IMR-90 (cell line): Measurements from ENCODE around the gene DSTYK. TPM values are rescaled to one million over a fixed set of nuclear protein-coding genes. Genes with fewer than 3 reads are reported as not detected.

ENCODE experiments used
- ATAC-seq: fragments of 200-7000 bp; cut with Tn5 transposase; 2 replicates; pipeline ENCODE4 v1.9.1; 2020; ENCODE audit warnings: low read depth, mild to moderate bottlenecking, moderate library complexity
- BruUV-seq: library from RNA; stranded (reverse); fragments of 400-500 nt; replicated peaks from 2 replicates; lab custom pipeline; 2021; lab: Mats Ljungman, UMichigan
- CTCF ChIA-PET: fragments of 300-600 bp; formaldehyde crosslinking; extraction: SDS; loops from one replicate; lab custom pipeline; 2021; ENCODE audit warnings: antibody characterized with exemption; lab: Yijun Ruan, JAX
- POLR2A ChIA-PET: fragments of 300-600 bp; sonication (Branson Sonifier 250); formaldehyde crosslinking; loops from one replicate; lab custom pipeline; 2022; ENCODE audit warnings: antibody characterized with exemption; ENCODE audit not compliant: unreplicated experiment; lab: Charles Lee
- DNase-seq: peaks from one replicate; pipeline ENCODE4 v3.0.0; 2013
- H2AFZ ChIP-seq: replicated peaks from 2 replicates; pipeline ENCODE3; 2013; ENCODE audit warnings: low read length, mild to moderate bottlenecking; ENCODE audit not compliant: poor library complexity
- H2AK5ac ChIP-seq: 2 replicates; pipeline ENCODE4 v1.6.1; 2013; ENCODE audit warnings: low read depth, low read length, inconsistent platforms
- H2AK9ac ChIP-seq: replicated peaks from 2 replicates; pipeline ENCODE3; 2013; ENCODE audit warnings: mild to moderate bottlenecking, low read depth, low read length, moderate library complexity; ENCODE audit not compliant: poor library complexity
- H2BK120ac ChIP-seq: 2 replicates; pipeline ENCODE4 v1.6.1; 2013; ENCODE audit warnings: low read depth, low read length, inconsistent platforms
- H2BK15ac ChIP-seq: 3 replicates; pipeline ENCODE4 v1.6.1; 2013; ENCODE audit warnings: low read depth, low read length, inconsistent platforms
- H2BK20ac ChIP-seq: 2 replicates; pipeline ENCODE4 v1.6.1; 2013; ENCODE audit warnings: low read depth, mild to moderate bottlenecking, inconsistent platforms, low read length, moderate library complexity
- H2BK5ac ChIP-seq: 2 replicates; pipeline ENCODE4 v1.6.1; 2013; ENCODE audit warnings: mild to moderate bottlenecking, low read depth, low read length, inconsistent platforms; ENCODE audit not compliant: poor library complexity, severe bottlenecking
- H3K14ac ChIP-seq: replicated peaks from 2 replicates; pipeline ENCODE4 v1.6.1; 2013; ENCODE audit warnings: low read depth, low read length, inconsistent platforms
- H3K18ac ChIP-seq: 2 replicates; pipeline ENCODE4 v1.6.1; 2013; ENCODE audit warnings: low read depth, low read length, control low read depth
- H3K23ac ChIP-seq: 2 replicates; pipeline ENCODE4 v1.6.1; 2013; ENCODE audit warnings: low read depth, low read length, inconsistent platforms
- H3K27ac ChIP-seq: 2 replicates; pipeline ENCODE4 v1.5.1; 2013; ENCODE audit warnings: mild to moderate bottlenecking, control low read depth, low read length; ENCODE audit not compliant: insufficient read depth
- H3K27me3 ChIP-seq: 2 replicates; pipeline ENCODE4 v1.6.1; 2013; ENCODE audit warnings: low read length; ENCODE audit not compliant: control insufficient read depth, insufficient read depth
- H3K36me3 ChIP-seq: 2 replicates; pipeline ENCODE4 v1.6.1; 2013; ENCODE audit warnings: low read length, mixed read lengths; ENCODE audit not compliant: control insufficient read depth, insufficient read depth
- H3K4ac ChIP-seq: 2 replicates; pipeline ENCODE4 v1.6.1; 2013; ENCODE audit warnings: low read depth, low read length, inconsistent platforms
- H3K4me1 ChIP-seq: 2 replicates; pipeline ENCODE4 v1.6.1; 2013; ENCODE audit warnings: low read length, mixed read lengths; ENCODE audit not compliant: control insufficient read depth, insufficient read depth
- H3K4me2 ChIP-seq: 2 replicates; pipeline ENCODE4 v1.6.1; 2013; ENCODE audit warnings: low read depth, mild to moderate bottlenecking, control low read depth, low read length, moderate library complexity
- H3K4me3 ChIP-seq: 2 replicates; pipeline ENCODE4 v1.5.1; 2013; ENCODE audit warnings: low read depth, mild to moderate bottlenecking, control low read depth, low read length, moderate library complexity; ENCODE audit not compliant: insufficient read depth
- H3K56ac ChIP-seq: 2 replicates; pipeline ENCODE4 v1.6.1; 2013; ENCODE audit warnings: low read length, inconsistent platforms; ENCODE audit not compliant: insufficient read depth; ENCODE audit errors: extremely low read depth
- H3K79me1 ChIP-seq, 2 experiments: 2 replicates each; pipeline ENCODE4 v1.6.1; 2013; ENCODE audit warnings: low read length in 2 of 2, inconsistent platforms in 1 of 2, low read depth in 1 of 2
- H3K9ac ChIP-seq: 2 replicates; pipeline ENCODE4 v1.6.1; 2013; ENCODE audit warnings: low read depth, low read length, control low read depth
- H3K9me1 ChIP-seq: 2 replicates; pipeline ENCODE4 v1.6.1; 2013; ENCODE audit warnings: low read length, inconsistent platforms; ENCODE audit not compliant: insufficient read depth
- H3K9me3 ChIP-seq: 2 replicates; pipeline ENCODE4 v1.6.1; 2013; ENCODE audit warnings: low read length; ENCODE audit not compliant: control insufficient read depth, insufficient read depth
- H4K20me1 ChIP-seq: 2 replicates; pipeline ENCODE4 v1.6.1; 2013; ENCODE audit warnings: low read length, inconsistent platforms; ENCODE audit not compliant: insufficient read depth
- H4K5ac ChIP-seq: 2 replicates; pipeline ENCODE4 v1.6.1; 2013; ENCODE audit warnings: mild to moderate bottlenecking, low read depth, low read length, control low read depth
- H4K8ac ChIP-seq, 2 experiments: 2 replicates each; pipeline ENCODE4 v1.6.1; 2013; ENCODE audit warnings: low read depth in 2 of 2, low read length in 2 of 2, control low read depth in 1 of 2, inconsistent platforms in 1 of 2
- H4K91ac ChIP-seq: 2 replicates; pipeline ENCODE4 v1.6.1; 2013; ENCODE audit warnings: low read depth, low read length, inconsistent platforms; ENCODE audit not compliant: insufficient read depth
- BHLHE40 ChIP-seq: fragments of 150-350 bp; IDR thresholded peaks from 2 replicates; pipeline ENCODE4 v1.6.1; 2016; ENCODE audit warnings: mild to moderate bottlenecking, low read depth, low read length
- CEBPB ChIP-seq: IDR thresholded peaks from 2 replicates; pipeline ENCODE4 v1.6.1; 2012; ENCODE audit warnings: low read depth, low read length, improper control_type of control experiment
- CHD1 ChIP-seq: IDR thresholded peaks from 2 replicates; pipeline ENCODE4 v1.6.1; 2012; ENCODE audit warnings: low read depth, low read length, improper control_type of control experiment
- ELK1 ChIP-seq: fragments of 150-350 bp; IDR thresholded peaks from 2 replicates; pipeline ENCODE4 v1.6.1; 2016; ENCODE audit warnings: low read depth, mild to moderate bottlenecking, low read length, moderate library complexity, borderline replicate concordance
- FOS ChIP-seq: fragments of 150-350 bp; IDR thresholded peaks from 2 replicates; pipeline ENCODE4 v1.6.1; 2016; ENCODE audit warnings: low read depth, low read length
- MAFK ChIP-seq: IDR thresholded peaks from 2 replicates; pipeline ENCODE4 v1.6.1; 2012; ENCODE audit warnings: low read depth, low read length, improper control_type of control experiment
- MAZ ChIP-seq: IDR thresholded peaks from 2 replicates; pipeline ENCODE4 v1.6.1; 2012; ENCODE audit warnings: low read depth, mild to moderate bottlenecking, low read length, improper control_type of control experiment, moderate library complexity, borderline replicate concordance
- MXI1 ChIP-seq: IDR thresholded peaks from 2 replicates; pipeline ENCODE4 v1.6.1; 2012; ENCODE audit warnings: low read depth, mild to moderate bottlenecking, low read length, moderate library complexity, borderline replicate concordance
- NFE2L2 ChIP-seq: fragments of 150-350 bp; IDR thresholded peaks from 2 replicates; pipeline ENCODE4 v1.6.1; 2016; ENCODE audit warnings: low read depth, mild to moderate bottlenecking, low read length
- POLR2A ChIP-seq: IDR thresholded peaks from 2 replicates; pipeline ENCODE4 v1.6.1; 2012; ENCODE audit warnings: mild to moderate bottlenecking, low read depth, low read length
- RAD21 ChIP-seq: IDR thresholded peaks from 2 replicates; pipeline ENCODE4 v1.6.1; 2012; ENCODE audit warnings: low read length, improper control_type of control experiment
- RCOR1 ChIP-seq: IDR thresholded peaks from 2 replicates; pipeline ENCODE4 v1.6.1; 2012; ENCODE audit warnings: mild to moderate bottlenecking, low read length, improper control_type of control experiment; ENCODE audit not compliant: insufficient replicate concordance
- RFX5 ChIP-seq: IDR thresholded peaks from 2 replicates; pipeline ENCODE4 v1.8.0; 2012; ENCODE audit warnings: low read depth, mild to moderate bottlenecking, low read length, moderate library complexity
- SMC3 ChIP-seq: fragments of 150-350 bp; IDR thresholded peaks from 2 replicates; pipeline ENCODE4 v1.6.1; 2016; ENCODE audit warnings: low read depth, mild to moderate bottlenecking, antibody characterized with exemption, low read length, moderate library complexity
- USF2 ChIP-seq: fragments of 150-350 bp; IDR thresholded peaks from 2 replicates; pipeline ENCODE4 v1.6.1; 2017; ENCODE audit warnings: mild to moderate bottlenecking, antibody characterized with exemption, low read length, low read depth
- WGBS, 2 experiments: methylation state at CpG; one replicate each; pipeline versions ENCODE4 v1.1.5 to v1.1.7; 2013; ENCODE audit warnings: missing lambda C conversion rate in 2 of 2; ENCODE audit not compliant: insufficient read length in 1 of 2; ENCODE audit errors: extremely low coverage in 2 of 2; 5-methylcytosine and 5-hydroxymethylcytosine counted together
- dilution Hi-C: fragments of 300-500 bp; cut with HindIII; formaldehyde crosslinking; loops from one replicate; pipeline ENCODE4 v1.14.3; 2018; ENCODE audit warnings: low sequenced_read_pairs; ENCODE audit not compliant: unreplicated experiment
- in situ Hi-C: fragments of 300-500 bp; cut with MboI; formaldehyde crosslinking; loops from 3 replicates; pipeline ENCODE4 v1.14.3; 2019; ENCODE audit warnings: low sequenced_read_pairs, inconsistent platforms, mixed read lengths
- intact Hi-C: fragments of 100-400 bp; cut with micrococcal nuclease; formaldehyde crosslinking; loops from 2 replicates; pipeline ENCODE4 v1.10.0; 2022
- polyA plus RNA-seq, 3 experiments: library from polyadenylated mRNA; depleted of rRNA; stranded (reverse); fragments of >200 nt; gene quantifications; 2 replicates each; pipeline ENCODE4 v1.2.3, GENCODE V29; 2012; ENCODE audit warnings: low replicate concordance in 1 of 3
- total RNA-seq: library from RNA; depleted of rRNA; stranded (reverse); fragments of >200 nt; gene quantifications from 2 replicates; pipeline ENCODE4 v1.2.3, GENCODE V29; 2012
- TF ChIP-seq, protein P1 (sequence below): conservative IDR thresholded peaks from 2 replicates; pipeline ENCODE4 v1.5.1; 2012; ENCODE audit warnings: mild to moderate bottlenecking, low read depth, low read length, improper control_type of control experiment

DSTYK gene
- total and polyA plus RNA-seq, 2 of the 4 experiments (the other 2 are of a cell fraction), result 8.0 to 18.3 TPM

- no TSS peak for BruUV-seq
- POLR2A ChIA-PET, result no interaction called here
- Histone ChIP-seq H3K18ac (no peak overlapping the region), H3K4ac (no peak overlapping the region), H3K27ac (no peak overlapping the region), H3K14ac (no peak overlapping the region), H2BK15ac (no peak overlapping the region), H2BK5ac (no peak overlapping the region), H3K56ac (no peak overlapping the region), H2AFZ (no peak overlapping the region), H4K91ac (no peak overlapping the region), H3K27me3 (no peaks in the 10 kb centered on the region), H4K20me1 (no peaks in the 10 kb centered on the region), H2BK120ac (no peak overlapping the region), H3K36me3 (peaks cover 20% of the 10 kb centered on the region), H3K23ac (no peak overlapping the region), H3K4me3 (no peak overlapping the region), H3K4me1 (no peaks in the 10 kb centered on the region), H3K9ac (no peak overlapping the region), H3K4me2 (no peak overlapping the region), H2BK20ac (no peak overlapping the region), H4K5ac (no peak overlapping the region), H2AK5ac (no peak overlapping the region), H3K9me3 (no peaks in the 10 kb centered on the region), H3K9me1 (peaks cover 5% of the 10 kb centered on the region), H2AK9ac (no peak overlapping the region), H3K79me1 (peaks cover 16% of the 10 kb centered on the region in 2 experiments; a peak in 3 of 4 replicates), H4K8ac (no peak overlapping the region)
- TF ChIP-seq USF2, result no peak
- TF ChIP-seq MXI1, result no peak
- TF ChIP-seq CEBPB, result no peak
- no peak for TF ChIP-seq ELK1
- TF ChIP-seq MAFK, result no peak
- TF ChIP-seq RAD21, result no peak
- no peak for TF ChIP-seq RFX5
- TF ChIP-seq SMC3, result no peak
- TF ChIP-seq CHD1, result no peak
- TF ChIP-seq NFE2L2, result no peak
- no peak for TF ChIP-seq FOS
- TF ChIP-seq BHLHE40, result no peak
- TF ChIP-seq RCOR1, result no peak
- TF ChIP-seq POLR2A, result no peak
- TF ChIP-seq, protein P1, sequence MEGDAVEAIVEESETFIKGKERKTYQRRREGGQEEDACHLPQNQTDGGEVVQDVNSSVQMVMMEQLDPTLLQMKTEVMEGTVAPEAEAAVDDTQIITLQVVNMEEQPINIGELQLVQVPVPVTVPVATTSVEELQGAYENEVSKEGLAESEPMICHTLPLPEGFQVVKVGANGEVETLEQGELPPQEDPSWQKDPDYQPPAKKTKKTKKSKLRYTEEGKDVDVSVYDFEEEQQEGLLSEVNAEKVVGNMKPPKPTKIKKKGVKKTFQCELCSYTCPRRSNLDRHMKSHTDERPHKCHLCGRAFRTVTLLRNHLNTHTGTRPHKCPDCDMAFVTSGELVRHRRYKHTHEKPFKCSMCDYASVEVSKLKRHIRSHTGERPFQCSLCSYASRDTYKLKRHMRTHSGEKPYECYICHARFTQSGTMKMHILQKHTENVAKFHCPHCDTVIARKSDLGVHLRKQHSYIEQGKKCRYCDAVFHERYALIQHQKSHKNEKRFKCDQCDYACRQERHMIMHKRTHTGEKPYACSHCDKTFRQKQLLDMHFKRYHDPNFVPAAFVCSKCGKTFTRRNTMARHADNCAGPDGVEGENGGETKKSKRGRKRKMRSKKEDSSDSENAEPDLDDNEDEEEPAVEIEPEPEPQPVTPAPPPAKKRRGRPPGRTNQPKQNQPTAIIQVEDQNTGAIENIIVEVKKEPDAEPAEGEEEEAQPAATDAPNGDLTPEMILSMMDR, result no peak
- TF ChIP-seq MAZ, result no peak
- no CpG with 5 or more reads among the region's 1 CpG for WGBS, 2 experiments
- ATAC-seq (no peak), DNase-seq (no peak)
- CTCF ChIA-PET, result interaction anchor here (0.6 to 1.3 kb wide), 4 partner anchors 9 to 226 kb away, joined by 3 to 4 read pairs (median 3); no protein-coding TSS in a partner anchor
- in situ Hi-C loops, result no loop called here
- dilution Hi-C loops, result no loop called here
- intact Hi-C loops, result no loop called here
These were observed 102.2 kb downstream of the DSTYK start for GRCh38 chr1:205109269-205109668.
